ENCODE data around the gene ZNF557. TPM values are rescaled to one million over a fixed set of nuclear protein-coding genes. Genes with fewer than 3 reads are reported as not detected.

ZNF557 gene
- total and polyA plus RNA-seq, 12 donors: 1.1 to 5.8 (median 3.9) TPM

DNA sequence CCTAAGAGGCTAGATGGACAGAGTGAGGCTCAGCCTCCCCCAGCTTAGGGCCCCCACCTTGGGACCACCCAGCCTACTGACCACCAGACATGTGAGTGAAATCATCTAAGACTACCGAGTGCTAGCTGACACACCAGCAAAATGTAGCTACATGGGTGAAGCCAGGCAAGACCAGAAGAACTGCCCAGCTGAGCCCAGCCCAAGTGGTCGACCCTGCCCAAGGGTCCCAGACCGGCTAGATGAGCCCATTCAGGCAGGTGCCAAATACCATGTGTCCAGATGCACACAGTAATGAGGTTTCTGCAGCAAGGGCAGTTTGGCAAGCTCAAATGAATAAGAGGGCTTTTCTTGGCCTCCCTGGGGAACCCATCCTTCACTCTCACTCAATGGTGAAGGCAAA, 56.6 kb downstream of the ZNF557 start:
- TF ChIP-seq, protein P1, sequence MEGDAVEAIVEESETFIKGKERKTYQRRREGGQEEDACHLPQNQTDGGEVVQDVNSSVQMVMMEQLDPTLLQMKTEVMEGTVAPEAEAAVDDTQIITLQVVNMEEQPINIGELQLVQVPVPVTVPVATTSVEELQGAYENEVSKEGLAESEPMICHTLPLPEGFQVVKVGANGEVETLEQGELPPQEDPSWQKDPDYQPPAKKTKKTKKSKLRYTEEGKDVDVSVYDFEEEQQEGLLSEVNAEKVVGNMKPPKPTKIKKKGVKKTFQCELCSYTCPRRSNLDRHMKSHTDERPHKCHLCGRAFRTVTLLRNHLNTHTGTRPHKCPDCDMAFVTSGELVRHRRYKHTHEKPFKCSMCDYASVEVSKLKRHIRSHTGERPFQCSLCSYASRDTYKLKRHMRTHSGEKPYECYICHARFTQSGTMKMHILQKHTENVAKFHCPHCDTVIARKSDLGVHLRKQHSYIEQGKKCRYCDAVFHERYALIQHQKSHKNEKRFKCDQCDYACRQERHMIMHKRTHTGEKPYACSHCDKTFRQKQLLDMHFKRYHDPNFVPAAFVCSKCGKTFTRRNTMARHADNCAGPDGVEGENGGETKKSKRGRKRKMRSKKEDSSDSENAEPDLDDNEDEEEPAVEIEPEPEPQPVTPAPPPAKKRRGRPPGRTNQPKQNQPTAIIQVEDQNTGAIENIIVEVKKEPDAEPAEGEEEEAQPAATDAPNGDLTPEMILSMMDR (IDR thresholded peaks at IDR 0.05): no peak
- 95 to 98% methylated on average over 3 of the region's 3 CpGs for whole genome bisulfite sequencing, 2 donors
- no peak overlapping the region for H3K4me3 ChIP-seq
- H3K27ac ChIP-seq: no peak overlapping the region
- no peaks in the 10 kb centered on the region for H3K4me1 ChIP-seq
- no peak for DNase-seq
- ATAC-seq: no peak
- H3K36me3 ChIP-seq: peaks cover 6 to 96% (median 87%) of the 10 kb centered on the region in 9 donors
- peaks cover 0 to 19% (median 11%) of the 10 kb centered on the region in 11 donors for H3K9me3 ChIP-seq
- intact Hi-C loops (cut with DNase I): no loop called here
- H3K27me3 ChIP-seq: no peaks in the 10 kb centered on the region

DNA sequence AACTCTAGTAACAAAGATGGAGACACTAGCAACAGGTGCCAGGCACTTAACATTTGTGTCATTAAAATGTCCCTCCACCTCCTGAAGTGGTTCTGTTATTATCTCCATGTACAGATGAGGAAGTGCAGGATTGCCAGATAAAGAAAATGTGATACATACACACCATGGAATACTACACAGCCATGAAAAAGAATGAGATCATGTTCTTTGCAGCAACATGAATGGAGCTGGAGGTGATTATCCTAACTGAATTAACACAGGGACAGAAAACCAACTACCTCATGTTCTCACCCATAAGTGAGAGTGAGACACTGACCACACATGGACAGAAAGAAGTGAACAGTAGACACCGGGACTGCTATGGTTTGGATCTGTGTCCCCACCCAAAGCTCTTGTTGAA, 60.5 kb downstream of the ZNF557 start:
- peaks cover 0 to 19% (median 11%) of the 10 kb centered on the region in 11 donors for H3K9me3 ChIP-seq
- DNase-seq (no peak), ATAC-seq (no peak)
- H3K36me3 ChIP-seq: peaks cover 6 to 92% (median 68%) of the 10 kb centered on the region in 9 donors
- intact Hi-C loops (cut with DNase I): no loop called here
- H3K4me3 ChIP-seq: no peak overlapping the region
- no peak overlapping the region for H3K27ac ChIP-seq
- TF ChIP-seq, protein P1 (IDR thresholded peaks at IDR 0.05): no peak
- H3K4me1 ChIP-seq: peaks cover 0 to 11% (median 2%) of the 10 kb centered on the region in 9 donors
- H3K27me3 ChIP-seq: no peaks in the 10 kb centered on the region
- 94 to 100% methylated on average over 1 of the region's 1 CpG for WGBS, 2 donors

DNA sequence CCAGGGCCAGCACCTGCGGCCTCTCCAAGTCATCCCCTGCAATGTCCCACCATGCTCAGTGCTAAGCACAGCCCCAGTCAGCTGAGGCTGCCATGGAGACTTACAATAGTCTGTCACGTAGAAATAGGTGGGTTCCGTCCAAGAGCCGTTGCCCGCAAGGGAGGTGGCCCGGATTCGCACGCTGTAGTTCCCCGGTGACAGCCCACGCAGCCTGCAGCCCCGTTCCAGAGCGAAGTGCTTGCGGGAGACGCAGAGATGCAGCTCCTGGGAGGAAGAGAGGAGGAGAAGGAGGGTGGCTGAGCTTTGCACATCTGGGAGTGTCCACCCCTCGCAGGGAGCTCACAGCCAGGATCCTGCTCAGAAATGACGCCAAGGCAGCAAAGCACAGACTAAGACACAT, 62.6 kb downstream of the ZNF557 start:
- Histone ChIP-seq H3K4me1 (peaks cover 0 to 17% (median 4%) of the 10 kb centered on the region in 9 donors), H3K27ac (no peak overlapping the region), H3K27me3 (no peaks in the 10 kb centered on the region), H3K9me3 (peaks cover 0 to under 1% (median 0%) of the 10 kb centered on the region in 11 donors), H3K4me3 (no peak overlapping the region), H3K36me3 (peaks cover 0 to 89% (median 53%) of the 10 kb centered on the region in 9 donors)
- WGBS, 2 donors: 97% methylated on average over 16 of the region's 16 CpGs
- DNase-seq (no peak), ATAC-seq (no peak)
- intact Hi-C loops (cut with DNase I): no loop called here
- TF ChIP-seq, protein P1 (IDR thresholded peaks at IDR 0.05): no peak

DNA sequence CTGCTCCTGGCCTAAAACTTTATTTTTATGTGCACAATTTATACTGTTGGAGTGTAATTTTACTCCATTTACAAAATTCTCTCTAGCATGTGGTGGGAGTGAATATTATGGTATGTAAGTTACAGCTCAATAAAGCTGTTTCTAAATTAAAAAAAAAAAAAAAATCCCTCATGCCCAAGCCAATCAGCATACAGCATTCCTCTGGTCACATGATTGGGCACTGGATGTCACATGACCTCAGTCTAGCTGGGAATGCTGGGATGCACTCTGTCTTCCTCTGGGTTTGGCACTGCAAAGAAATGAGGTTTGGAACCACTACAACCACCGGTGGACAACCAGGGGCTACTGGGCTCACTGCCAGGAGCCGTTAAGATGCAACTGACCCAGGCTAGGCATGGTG, 67.6 kb downstream of the ZNF557 start:
- TF ChIP-seq, protein P1 (IDR thresholded peaks at IDR 0.05): no peak
- DNase-seq: no peak
- no peak overlapping the region for H3K4me3 ChIP-seq
- ATAC-seq: no peak
- H3K4me1 ChIP-seq: peaks cover 0 to 17% (median 4%) of the 10 kb centered on the region in 9 donors
- H3K27me3 ChIP-seq: no peaks in the 10 kb centered on the region
- H3K9me3 ChIP-seq: peaks cover 0 to 5% (median 0%) of the 10 kb centered on the region in 11 donors
- intact Hi-C loops (cut with DNase I): no loop called here
- H3K27ac ChIP-seq: no peak overlapping the region
- peaks cover 0 to 84% (median 41%) of the 10 kb centered on the region in 9 donors for H3K36me3 ChIP-seq
- 32 to 61% methylated on average over 2 of the region's 2 CpGs for WGBS, 2 donors

Other genes with a start within 250 kb of the ZNF557 start
- gene ADGRE1, start 182.1 kb upstream of the ZNF557 start, total RNA-seq: 1 to 10 TPM in 1 of 10 donors, under 1 TPM in 7, not detected in 2; 0.10 to 4.8 (median 0.23) TPM
- under 1 TPM in 1 of 2 donors, not detected in 1; 0.09 TPM for gene ADGRE1, start 182.1 kb upstream of the ZNF557 start, polyA plus RNA-seq
- gene MBD3L2B, start 48.3 kb upstream of the ZNF557 start, total RNA-seq: not detected
- gene MBD3L2B, start 48.3 kb upstream of the ZNF557 start, polyA plus RNA-seq: not detected
- gene MBD3L5, start 39.1 kb upstream of the ZNF557 start, total RNA-seq: not detected
- not detected for gene MBD3L5, start 39.1 kb upstream of the ZNF557 start, polyA plus RNA-seq
- not detected for gene MBD3L4, start 29.5 kb upstream of the ZNF557 start, total RNA-seq
- gene MBD3L4, start 29.5 kb upstream of the ZNF557 start, polyA plus RNA-seq: not detected
- gene MBD3L2, start 20.4 kb upstream of the ZNF557 start, total RNA-seq: not detected
- not detected for gene MBD3L2, start 20.4 kb upstream of the ZNF557 start, polyA plus RNA-seq
- gene MBD3L3, start 11.0 kb upstream of the ZNF557 start, total RNA-seq: not detected
- gene MBD3L3, start 11.0 kb upstream of the ZNF557 start, polyA plus RNA-seq: not detected
- gene INSR, start 224.7 kb downstream of the ZNF557 start, total RNA-seq: 100 to 1,000 TPM in 6 of 10 donors, 10 to 100 TPM in 4; 68.9 to 157 (median 103) TPM
- gene INSR, start 224.7 kb downstream of the ZNF557 start, polyA plus RNA-seq: 10 to 100 TPM; 20.2 to 36.6 TPM